WTC11 (cell line): ENCODE results near the gene MSANTD2.

ENCODE experiments used
- ATF1 ChIP-seq: sonication (generic); formaldehyde crosslinking; IDR thresholded peaks from 2 replicates; pipeline ENCODE4 v1.8.1; 2023; ENCODE audit warnings: mild to moderate bottlenecking, moderate library complexity, missing genetic modification reagents
- CREB1 ChIP-seq: sonication (generic); formaldehyde crosslinking; IDR thresholded peaks from 2 replicates; pipeline ENCODE4 v1.8.0; 2023; ENCODE audit warnings: mild to moderate bottlenecking, missing genetic modification reagents
- ETV6 ChIP-seq: sonication (generic); formaldehyde crosslinking; IDR thresholded peaks from 2 replicates; pipeline ENCODE4 v1.8.1; 2022; ENCODE audit warnings: mild to moderate bottlenecking, missing genetic modification reagents
- JUN ChIP-seq: sonication (generic); formaldehyde crosslinking; IDR thresholded peaks from 2 replicates; pipeline ENCODE4 v1.8.0; 2023; ENCODE audit warnings: mild to moderate bottlenecking, missing genetic modification reagents
- NR1H2 ChIP-seq: sonication (generic); formaldehyde crosslinking; IDR thresholded peaks from 2 replicates; pipeline ENCODE4 v1.9.0; 2021; ENCODE audit warnings: mild to moderate bottlenecking, moderate library complexity, missing genetic modification reagents
- NR2C2 ChIP-seq: sonication (generic); formaldehyde crosslinking; IDR thresholded peaks from 2 replicates; pipeline ENCODE4 v1.8.0; 2022; ENCODE audit warnings: mild to moderate bottlenecking, missing genetic modification reagents
- SP1 ChIP-seq: sonication (generic); formaldehyde crosslinking; conservative IDR thresholded peaks from 2 replicates; pipeline ENCODE4 v1.8.1; 2022; ENCODE audit warnings: missing genetic modification reagents
- TP53 ChIP-seq: sonication (generic); formaldehyde crosslinking; IDR thresholded peaks from 2 replicates; pipeline ENCODE4 v1.8.1; 2023; ENCODE audit warnings: mild to moderate bottlenecking, missing genetic modification reagents
- ZNF232 ChIP-seq: sonication (generic); formaldehyde crosslinking; IDR thresholded peaks from 2 replicates; pipeline ENCODE4 v1.8.0; 2022; ENCODE audit warnings: mild to moderate bottlenecking, missing genetic modification reagents
- TF ChIP-seq, protein P1 (sequence below): sonication (generic); formaldehyde crosslinking; IDR thresholded peaks from 2 replicates; pipeline ENCODE4 v1.8.0; 2022; ENCODE audit warnings: mild to moderate bottlenecking, missing genetic modification reagents
- TF ChIP-seq, protein P2 (sequence below): fragments of 200-600 bp; IDR thresholded peaks from 2 replicates; pipeline ENCODE4 v1.8.0; 2022; ENCODE audit warnings: antibody characterized with exemption
- TF ChIP-seq, protein P3 (sequence below): sonication (generic); formaldehyde crosslinking; IDR thresholded peaks from 2 replicates; pipeline ENCODE4 v1.8.1; 2023; ENCODE audit warnings: mild to moderate bottlenecking, missing genetic modification reagents, moderate library complexity
- TF ChIP-seq, protein P4 (sequence below): fragments of 250-450 bp; sonication (Bioruptor Pico); IDR thresholded peaks from 2 replicates; pipeline ENCODE4 v1.9.0; 2021; ENCODE audit warnings: moderate library complexity, mild to moderate bottlenecking, inconsistent platforms, borderline replicate concordance
- TF ChIP-seq, protein P5 (sequence below): sonication (generic); formaldehyde crosslinking; IDR thresholded peaks from 2 replicates; pipeline ENCODE4 v1.8.0; 2022; ENCODE audit warnings: mild to moderate bottlenecking, missing genetic modification reagents

DNA sequence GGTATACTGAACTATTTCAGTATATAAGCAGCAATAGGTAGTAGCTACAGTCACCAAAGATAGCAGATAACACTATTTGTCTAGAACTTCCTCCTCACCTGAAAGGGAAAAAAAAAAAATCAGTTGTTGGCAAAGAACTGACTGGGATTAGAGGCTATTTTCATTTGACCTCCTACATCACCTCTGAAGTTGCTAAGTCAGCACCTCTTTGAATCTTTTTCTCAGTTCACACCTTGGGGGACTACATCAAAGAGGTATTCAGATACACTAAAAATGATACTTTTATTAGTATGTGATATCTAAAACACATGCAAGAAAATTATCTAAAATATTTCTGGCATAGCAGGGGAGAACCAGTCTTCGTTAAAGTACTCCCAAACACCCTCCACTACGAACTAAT, 16.2 kb downstream of the MSANTD2 start:
- TF ChIP-seq, protein P1, sequence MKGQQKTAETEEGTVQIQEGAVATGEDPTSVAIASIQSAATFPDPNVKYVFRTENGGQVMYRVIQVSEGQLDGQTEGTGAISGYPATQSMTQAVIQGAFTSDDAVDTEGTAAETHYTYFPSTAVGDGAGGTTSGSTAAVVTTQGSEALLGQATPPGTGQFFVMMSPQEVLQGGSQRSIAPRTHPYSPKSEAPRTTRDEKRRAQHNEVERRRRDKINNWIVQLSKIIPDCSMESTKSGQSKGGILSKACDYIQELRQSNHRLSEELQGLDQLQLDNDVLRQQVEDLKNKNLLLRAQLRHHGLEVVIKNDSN = no peak
- TF ChIP-seq TP53 (CRISPR knock-in tag) = no peak
- TF ChIP-seq, protein P2, sequence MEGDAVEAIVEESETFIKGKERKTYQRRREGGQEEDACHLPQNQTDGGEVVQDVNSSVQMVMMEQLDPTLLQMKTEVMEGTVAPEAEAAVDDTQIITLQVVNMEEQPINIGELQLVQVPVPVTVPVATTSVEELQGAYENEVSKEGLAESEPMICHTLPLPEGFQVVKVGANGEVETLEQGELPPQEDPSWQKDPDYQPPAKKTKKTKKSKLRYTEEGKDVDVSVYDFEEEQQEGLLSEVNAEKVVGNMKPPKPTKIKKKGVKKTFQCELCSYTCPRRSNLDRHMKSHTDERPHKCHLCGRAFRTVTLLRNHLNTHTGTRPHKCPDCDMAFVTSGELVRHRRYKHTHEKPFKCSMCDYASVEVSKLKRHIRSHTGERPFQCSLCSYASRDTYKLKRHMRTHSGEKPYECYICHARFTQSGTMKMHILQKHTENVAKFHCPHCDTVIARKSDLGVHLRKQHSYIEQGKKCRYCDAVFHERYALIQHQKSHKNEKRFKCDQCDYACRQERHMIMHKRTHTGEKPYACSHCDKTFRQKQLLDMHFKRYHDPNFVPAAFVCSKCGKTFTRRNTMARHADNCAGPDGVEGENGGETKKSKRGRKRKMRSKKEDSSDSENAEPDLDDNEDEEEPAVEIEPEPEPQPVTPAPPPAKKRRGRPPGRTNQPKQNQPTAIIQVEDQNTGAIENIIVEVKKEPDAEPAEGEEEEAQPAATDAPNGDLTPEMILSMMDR = no peak
- TF ChIP-seq NR1H2 (CRISPR knock-in tag) = no peak
- TF ChIP-seq ATF1 (CRISPR knock-in tag) = no peak
- TF ChIP-seq NR2C2 = no peak
- no peak for TF ChIP-seq SP1 (CRISPR knock-in tag)
- no peak for TF ChIP-seq CREB1
- TF ChIP-seq JUN = no peak
- TF ChIP-seq, protein P3, sequence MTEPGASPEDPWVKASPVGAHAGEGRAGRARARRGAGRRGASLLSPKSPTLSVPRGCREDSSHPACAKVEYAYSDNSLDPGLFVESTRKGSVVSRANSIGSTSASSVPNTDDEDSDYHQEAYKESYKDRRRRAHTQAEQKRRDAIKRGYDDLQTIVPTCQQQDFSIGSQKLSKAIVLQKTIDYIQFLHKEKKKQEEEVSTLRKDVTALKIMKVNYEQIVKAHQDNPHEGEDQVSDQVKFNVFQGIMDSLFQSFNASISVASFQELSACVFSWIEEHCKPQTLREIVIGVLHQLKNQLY (CRISPR knock-in tag) = no peak
- no peak for TF ChIP-seq ZNF232 (CRISPR knock-in tag)
- TF ChIP-seq, protein P4, sequence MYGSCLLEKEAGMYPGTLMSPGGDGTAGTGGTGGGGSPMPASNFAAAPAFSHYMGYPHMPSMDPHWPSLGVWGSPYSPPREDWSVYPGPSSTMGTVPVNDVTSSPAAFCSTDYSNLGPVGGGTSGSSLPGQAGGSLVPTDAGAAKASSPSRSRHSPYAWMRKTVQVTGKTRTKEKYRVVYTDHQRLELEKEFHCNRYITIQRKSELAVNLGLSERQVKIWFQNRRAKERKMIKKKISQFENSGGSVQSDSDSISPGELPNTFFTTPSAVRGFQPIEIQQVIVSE (CRISPR knock-in tag) = no peak
- no peak for TF ChIP-seq ETV6
- TF ChIP-seq, protein P5, sequence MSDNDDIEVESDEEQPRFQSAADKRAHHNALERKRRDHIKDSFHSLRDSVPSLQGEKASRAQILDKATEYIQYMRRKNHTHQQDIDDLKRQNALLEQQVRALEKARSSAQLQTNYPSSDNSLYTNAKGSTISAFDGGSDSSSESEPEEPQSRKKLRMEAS (CRISPR knock-in tag) = no peak
